NCI-H460 (cell line): Measurements from ENCODE around the gene CSTF2. TPM values are rescaled to one million over a fixed set of nuclear protein-coding genes. Genes with fewer than 3 reads are reported as not detected.

ENCODE experiments used
- DNase-seq: peaks from one replicate; pipeline ENCODE4 v3.0.0-alpha.2; 2016; ENCODE audit warnings: low read depth; ENCODE audit errors: extremely low read depth
- small RNA-seq, 2 experiments: library from RNA; depleted of rRNA; stranded (forward); fragments of <200 nt; gene quantifications; one replicate each; pipeline ENCODE3, GENCODE V24; 2014
- total RNA-seq: library from RNA; depleted of rRNA; stranded (reverse); fragments of >200 nt; shearing (Covaris generic); gene quantifications from 2 replicates; pipeline ENCODE4 v1.2.3, GENCODE V29; 2014; rRNA removed

The CSTF2 gene
- total RNA-seq, 1 experiment from 2014 or later: 77.2 TPM

DNA sequence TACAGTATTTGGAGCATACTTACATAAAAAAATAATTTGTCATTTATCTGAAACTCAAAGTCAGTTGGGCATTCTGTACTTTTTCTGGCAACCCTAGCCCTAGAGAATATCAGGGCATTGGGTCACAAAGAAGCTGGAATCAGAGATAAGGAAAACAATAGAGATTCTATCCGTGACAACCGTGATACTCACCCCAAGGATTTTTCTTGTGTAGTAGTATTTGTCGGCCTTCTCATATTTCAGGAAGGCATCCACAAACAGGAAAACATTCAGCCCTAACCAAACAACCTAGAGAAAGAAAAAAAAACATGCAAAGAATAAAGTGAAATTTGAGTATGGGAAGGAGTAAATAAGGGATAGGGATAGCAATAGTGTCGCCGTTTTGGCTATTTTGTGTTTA, 50.3 kb downstream of the CSTF2 start:
- DNase-seq: peak; percentile 64

DNA sequence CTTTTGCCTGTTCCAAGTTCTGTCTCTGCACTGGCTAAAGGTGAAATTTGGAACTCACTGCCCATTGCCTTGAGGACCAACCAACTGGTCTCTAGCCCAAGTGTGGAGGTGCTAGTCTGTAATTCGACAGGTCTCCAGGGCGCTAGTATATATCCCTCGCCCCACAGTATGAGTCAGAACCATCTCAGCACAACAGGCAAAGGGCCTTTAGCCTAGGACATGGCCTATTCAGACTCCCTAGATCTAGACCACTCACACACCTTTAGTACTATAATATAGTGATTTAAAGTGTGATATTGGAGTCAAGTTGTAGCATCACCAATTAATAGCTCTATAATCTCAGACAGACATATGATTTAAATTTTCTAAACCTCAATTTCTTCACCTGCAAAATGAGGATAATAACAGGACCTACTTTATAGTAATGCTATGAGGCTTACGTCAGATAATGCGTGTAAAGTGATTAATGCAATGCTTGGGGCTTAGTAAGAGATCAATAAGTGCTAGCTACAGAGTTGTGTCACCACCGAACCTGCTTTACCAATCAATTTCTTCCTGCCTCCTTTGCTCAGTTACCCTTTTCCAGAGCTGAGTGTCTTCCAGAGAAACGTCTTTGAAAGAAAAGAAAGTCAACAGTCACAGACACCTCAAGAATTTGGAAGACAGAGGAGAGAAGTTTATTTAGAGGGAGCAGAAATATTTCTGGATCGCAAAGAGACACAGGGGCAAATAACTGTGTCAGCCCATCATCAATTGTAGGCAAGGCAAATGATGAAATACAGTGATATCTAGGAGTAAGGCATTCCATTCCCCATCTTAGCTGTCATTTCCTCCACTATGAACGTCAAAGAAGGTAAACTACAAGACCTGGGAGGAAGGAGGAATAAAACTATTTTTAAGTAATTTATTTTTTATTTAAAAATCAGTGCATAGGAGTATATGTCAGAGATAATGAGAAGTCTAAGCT, 51.7 kb downstream of the CSTF2 start:
- DNase-seq: peak; percentile 87

DNA sequence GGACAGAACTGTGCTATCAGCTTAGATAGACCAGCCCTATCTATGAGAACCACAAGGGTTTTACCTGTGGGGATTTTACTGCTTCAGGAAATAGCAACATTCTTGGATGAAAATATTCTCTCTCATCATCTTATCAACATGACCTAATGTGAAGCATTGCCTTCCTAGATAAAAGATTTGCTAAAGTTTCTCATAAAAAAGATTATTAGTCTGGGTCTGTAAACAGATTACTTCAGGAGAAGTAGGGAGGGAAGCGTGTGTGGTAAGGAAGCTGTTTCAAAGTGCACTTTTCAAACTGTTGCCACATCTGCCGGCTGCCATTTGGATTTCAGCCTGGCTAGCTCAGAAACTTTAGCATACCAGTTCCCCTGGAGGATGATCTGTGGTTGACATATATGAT, 54.1 kb downstream of the CSTF2 start, which contains the start of gene NOX1:
Gene NOX1 (minus strand): TSS at position 35 of the 400 bp plus-strand sequence. CDS start 220 bp downstream, outside the sequence.
- no peak for DNase-seq

DNA sequence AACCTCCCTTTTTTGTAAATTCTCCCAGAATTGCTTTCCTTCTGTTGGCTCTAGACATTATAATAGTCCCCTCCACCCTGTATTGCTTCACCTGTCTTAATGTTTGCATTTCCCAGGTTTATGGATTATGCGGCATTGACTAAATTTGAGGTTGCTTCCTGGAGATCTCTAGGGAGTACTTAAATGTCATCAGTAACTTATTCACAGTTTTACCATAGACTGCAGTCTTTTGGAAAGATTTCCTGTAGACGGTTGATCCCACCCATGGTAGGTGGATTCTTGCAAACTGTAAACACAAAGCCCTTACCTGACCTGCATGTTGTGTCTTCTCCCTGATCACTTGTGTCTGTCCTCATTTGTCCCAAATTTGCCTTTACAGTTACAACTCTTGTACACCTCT, 60.2 kb downstream of the CSTF2 start:
- no peak for DNase-seq

DNA sequence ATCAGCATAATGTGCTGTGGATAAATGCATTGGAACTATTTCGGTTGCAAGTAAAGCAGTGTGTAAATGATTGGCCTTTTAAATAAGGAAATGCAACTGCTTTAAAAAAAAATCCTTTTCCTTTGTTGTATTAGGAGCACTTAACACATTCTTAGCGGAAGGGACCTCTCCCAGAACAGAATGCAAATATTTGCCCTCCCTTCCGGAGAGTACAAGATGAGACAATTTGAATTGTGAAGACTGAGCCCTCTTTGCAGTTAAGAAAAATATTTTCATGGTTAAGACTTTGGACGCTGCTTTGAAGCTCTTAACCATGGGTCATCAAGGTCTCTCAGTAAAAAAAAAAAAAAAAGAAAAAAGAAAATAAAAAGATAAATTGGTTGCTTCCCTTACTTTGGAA, 63.5 kb downstream of the CSTF2 start:
- no peak for DNase-seq

Small RNAs within 50 kb of the gene (small RNA-seq; reads per million reads assigned to genes)
- gene RF00411: 0.04 to 0.47 reads per million in 2 experiments

Other genes starting within 250 kb of the CSTF2 start
- not detected in 2 replicates for gene TNMD, start 235.5 kb upstream of the CSTF2 start, total RNA-seq
- gene TSPAN6, start 183.6 kb upstream of the CSTF2 start, total RNA-seq: 35.3 and 40.8 TPM in 2 replicates
- gene SRPX2, start 176.2 kb upstream of the CSTF2 start, total RNA-seq: 34.8 and 39.8 TPM in 2 replicates
- gene SYTL4, start 88.3 kb upstream of the CSTF2 start, total RNA-seq: 7.4 and 9.7 TPM in 2 replicates
- gene NOX1, start 54.0 kb downstream of the CSTF2 start, total RNA-seq: 0.78 and 1.4 TPM in 2 replicates
- 2.6 and 3.0 TPM in 2 replicates for gene XKRX, start 108.5 kb downstream of the CSTF2 start, total RNA-seq
- not detected in 2 replicates for gene ARL13A, start 149.3 kb downstream of the CSTF2 start, total RNA-seq
- 103 and 107 TPM in 2 replicates for gene TRMT2B, start 231.7 kb downstream of the CSTF2 start, total RNA-seq